Measurements from ENCODE around the gene HDGF.

The HDGF gene

DNA sequence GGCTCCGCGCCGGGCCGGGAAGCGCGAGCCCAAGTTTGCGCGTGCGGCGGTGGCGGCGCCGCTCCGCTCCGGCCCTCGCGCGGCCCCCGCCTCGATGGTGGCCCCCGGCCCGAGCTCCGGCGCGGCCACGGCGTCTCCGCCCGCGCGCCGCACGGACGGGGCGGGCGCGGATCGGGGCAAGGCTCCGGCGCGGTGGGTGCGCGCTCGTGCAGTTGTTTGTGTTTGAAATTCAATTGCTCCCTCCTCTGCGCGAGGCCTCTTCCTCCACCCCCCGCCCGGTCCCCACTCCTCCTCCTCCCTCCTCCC lies at the start of gene HDGF:
Gene HDGF (minus strand): TSS at position 225 of the 306 bp plus-strand sequence. CDS start 246 bp downstream, outside the sequence.
- Histone ChIP-seq H3K9me3 (ENCODE audit: control insufficient read depth, low read length) (no peaks in the 10 kb centered on the region), H3K36me3 (ENCODE audit: control insufficient read depth, insufficient read depth, low read length, severe bottlenecking) (no peaks in the 10 kb centered on the region), H3K9ac (ENCODE audit: low read length) (peak within 1 kb of the TSS; percentile 97), H3K27me3 (replicated peaks; ENCODE audit: control insufficient read depth, insufficient read depth, low read length) (no peaks in the 10 kb centered on the region), H3K4me3 (ENCODE audit: low read length) (peak within 1 kb of the TSS; percentile 94), H3K4me1 (ENCODE audit: control insufficient read depth, insufficient read depth, low read length) (peaks cover 48% of the 10 kb centered on the region)
- no peak for DNase-seq (ENCODE audit: low read depth)

GRCh38 chr1:156797212-156797871 lies 45.9 kb upstream of the HDGF start:
- DNase-seq (ENCODE audit: low read depth), result peak; percentile 84
- H3K9me3 ChIP-seq (ENCODE audit: control insufficient read depth, low read length), result no peaks in the 10 kb centered on the region
- no peaks in the 10 kb centered on the region for H3K27me3 ChIP-seq (replicated peaks; ENCODE audit: control insufficient read depth, insufficient read depth, low read length)
- H3K36me3 ChIP-seq (ENCODE audit: control insufficient read depth, insufficient read depth, low read length, severe bottlenecking), result peaks cover 83% of the 10 kb centered on the region
- H3K4me3 ChIP-seq (ENCODE audit: low read length), result no peak overlapping the region
- H3K9ac ChIP-seq (ENCODE audit: low read length), result no peak overlapping the region
- H3K4me1 ChIP-seq (ENCODE audit: control insufficient read depth, insufficient read depth, low read length), result peaks cover 27% of the 10 kb centered on the region

GRCh38 chr1:156796340-156797097 lies 45.0 kb upstream of the HDGF start:
- no peaks in the 10 kb centered on the region for H3K27me3 ChIP-seq (replicated peaks; ENCODE audit: control insufficient read depth, insufficient read depth, low read length)
- no peak for DNase-seq (ENCODE audit: low read depth)
- H3K4me3 ChIP-seq (ENCODE audit: low read length), result no peak overlapping the region
- H3K4me1 ChIP-seq (ENCODE audit: control insufficient read depth, insufficient read depth, low read length), result peaks cover 19% of the 10 kb centered on the region
- H3K9ac ChIP-seq (ENCODE audit: low read length), result no peak overlapping the region
- H3K36me3 ChIP-seq (ENCODE audit: control insufficient read depth, insufficient read depth, low read length, severe bottlenecking), result peaks cover 92% of the 10 kb centered on the region
- H3K9me3 ChIP-seq (ENCODE audit: control insufficient read depth, low read length), result no peaks in the 10 kb centered on the region

DNA sequence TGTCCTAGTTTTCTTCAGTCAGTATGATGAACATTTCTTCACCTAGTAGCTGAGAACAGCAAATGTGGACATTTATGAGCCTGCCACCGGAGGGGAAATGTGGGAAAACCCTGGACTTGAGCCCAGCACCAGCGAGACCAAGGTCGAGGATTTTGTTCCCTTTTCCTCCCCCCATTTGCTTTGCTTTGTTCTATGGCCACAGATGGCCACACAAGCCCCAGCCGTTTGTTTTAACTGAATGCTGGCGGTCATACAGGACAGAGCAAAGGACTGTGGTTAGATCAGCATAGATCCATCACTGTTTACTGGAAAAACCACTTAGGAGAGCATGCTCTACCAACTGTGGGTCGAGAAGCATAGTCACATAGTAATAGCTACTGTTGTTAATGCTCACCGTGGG lies 44.3 kb upstream of the HDGF start:
- H3K9me3 ChIP-seq (ENCODE audit: control insufficient read depth, low read length), result no peaks in the 10 kb centered on the region
- H3K9ac ChIP-seq (ENCODE audit: low read length), result no peak overlapping the region
- no peak overlapping the region for H3K4me3 ChIP-seq (ENCODE audit: low read length)
- peaks cover 96% of the 10 kb centered on the region for H3K36me3 ChIP-seq (ENCODE audit: control insufficient read depth, insufficient read depth, low read length, severe bottlenecking)
- no peaks in the 10 kb centered on the region for H3K27me3 ChIP-seq (replicated peaks; ENCODE audit: control insufficient read depth, insufficient read depth, low read length)
- H3K4me1 ChIP-seq (ENCODE audit: control insufficient read depth, insufficient read depth, low read length), result peaks cover 11% of the 10 kb centered on the region
- no peak for DNase-seq (ENCODE audit: low read depth)

DNA sequence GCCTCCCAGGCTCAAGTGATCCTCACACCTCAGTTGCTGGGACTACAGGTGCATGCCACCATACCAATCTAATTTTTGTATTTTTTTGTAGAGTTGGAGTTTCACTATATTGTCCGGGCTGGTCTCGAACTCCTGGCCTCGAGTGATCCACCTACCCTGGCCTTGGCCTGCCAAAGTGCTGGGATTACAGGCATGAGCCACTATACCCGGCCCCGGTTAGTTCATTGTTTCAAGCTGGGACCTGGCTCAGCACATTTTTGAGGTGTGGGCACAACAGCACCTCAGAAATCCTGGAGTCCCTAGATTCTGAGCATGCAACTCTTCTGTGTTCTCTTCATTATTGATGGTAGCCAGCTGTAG lies 43.9 kb upstream of the HDGF start:
- H3K36me3 ChIP-seq (ENCODE audit: control insufficient read depth, insufficient read depth, low read length, severe bottlenecking), result peaks cover 95% of the 10 kb centered on the region
- H3K4me1 ChIP-seq (ENCODE audit: control insufficient read depth, insufficient read depth, low read length), result peaks cover 9% of the 10 kb centered on the region
- H3K9ac ChIP-seq (ENCODE audit: low read length), result no peak overlapping the region
- H3K9me3 ChIP-seq (ENCODE audit: control insufficient read depth, low read length), result no peaks in the 10 kb centered on the region
- no peak for DNase-seq (ENCODE audit: low read depth)
- H3K4me3 ChIP-seq (ENCODE audit: low read length), result no peak overlapping the region
- no peaks in the 10 kb centered on the region for H3K27me3 ChIP-seq (replicated peaks; ENCODE audit: control insufficient read depth, insufficient read depth, low read length)

DNA sequence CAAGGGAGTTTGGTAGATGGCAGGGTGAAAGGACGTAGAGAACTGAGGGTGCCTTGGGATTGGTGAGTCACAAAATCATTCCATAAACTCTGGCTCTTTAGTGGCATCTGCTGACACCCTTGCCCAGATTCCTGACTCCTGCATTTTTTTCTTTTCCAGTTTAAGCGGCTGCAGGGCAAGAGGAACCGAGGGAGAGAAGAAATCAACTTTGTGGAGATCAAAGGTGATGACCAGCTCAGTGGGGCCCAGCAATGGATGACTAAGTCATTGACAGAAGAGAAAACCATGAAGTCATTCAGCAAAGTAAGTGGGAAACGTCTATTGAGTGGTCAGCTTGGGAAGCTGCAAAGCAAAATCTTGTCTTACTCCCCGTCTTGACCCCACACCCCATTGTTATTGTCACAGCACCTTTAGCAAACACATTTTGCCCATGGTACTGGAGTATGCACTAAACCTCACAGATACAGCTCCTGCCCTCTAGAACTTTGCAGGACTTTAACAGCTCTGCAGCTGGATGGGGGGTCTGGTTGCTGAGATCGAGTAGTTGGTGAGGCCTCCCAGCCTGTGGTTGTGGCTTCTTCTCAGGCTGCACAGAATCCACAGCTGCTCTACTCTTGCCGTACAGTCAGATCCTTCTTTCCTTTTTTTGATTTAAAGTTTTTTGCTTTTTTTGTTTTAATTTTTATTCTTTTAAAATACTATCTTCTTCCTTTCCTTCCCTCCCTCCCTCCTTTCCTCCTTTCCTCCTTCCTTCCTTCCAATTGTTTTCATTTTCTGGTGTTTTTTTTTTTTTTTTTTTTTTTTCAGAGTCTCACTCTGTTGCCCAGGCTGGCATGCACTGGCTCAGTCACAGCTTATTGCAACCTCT lies 43.3 kb upstream of the HDGF start:
- H3K4me1 ChIP-seq (ENCODE audit: control insufficient read depth, insufficient read depth, low read length), result peaks cover 9% of the 10 kb centered on the region
- H3K9me3 ChIP-seq (ENCODE audit: control insufficient read depth, low read length), result no peaks in the 10 kb centered on the region
- no peaks in the 10 kb centered on the region for H3K27me3 ChIP-seq (replicated peaks; ENCODE audit: control insufficient read depth, insufficient read depth, low read length)
- no peak overlapping the region for H3K9ac ChIP-seq (ENCODE audit: low read length)
- H3K4me3 ChIP-seq (ENCODE audit: low read length), result no peak overlapping the region
- DNase-seq (ENCODE audit: low read depth), result no peak
- H3K36me3 ChIP-seq (ENCODE audit: control insufficient read depth, insufficient read depth, low read length, severe bottlenecking), result peaks cover 91% of the 10 kb centered on the region

- DNase-seq (ENCODE audit: low read depth), result no peak
- H3K27me3 ChIP-seq (replicated peaks; ENCODE audit: control insufficient read depth, insufficient read depth, low read length), result no peaks in the 10 kb centered on the region
- no peak overlapping the region for H3K4me3 ChIP-seq (ENCODE audit: low read length)
- H3K36me3 ChIP-seq (ENCODE audit: control insufficient read depth, insufficient read depth, low read length, severe bottlenecking), result peaks cover 78% of the 10 kb centered on the region
- H3K4me1 ChIP-seq (ENCODE audit: control insufficient read depth, insufficient read depth, low read length), result peaks cover 6% of the 10 kb centered on the region
- H3K9ac ChIP-seq (ENCODE audit: low read length), result no peak overlapping the region
- H3K9me3 ChIP-seq (ENCODE audit: control insufficient read depth, low read length), result no peaks in the 10 kb centered on the region
These were observed 38.3 kb upstream of the HDGF start for GRCh38 chr1:156789621-156790318.

- H3K36me3 ChIP-seq (ENCODE audit: control insufficient read depth, insufficient read depth, low read length, severe bottlenecking), result peaks cover 77% of the 10 kb centered on the region
These were observed 36.7 kb upstream of the HDGF start for GRCh38 chr1:156788136-156788535.

DNA sequence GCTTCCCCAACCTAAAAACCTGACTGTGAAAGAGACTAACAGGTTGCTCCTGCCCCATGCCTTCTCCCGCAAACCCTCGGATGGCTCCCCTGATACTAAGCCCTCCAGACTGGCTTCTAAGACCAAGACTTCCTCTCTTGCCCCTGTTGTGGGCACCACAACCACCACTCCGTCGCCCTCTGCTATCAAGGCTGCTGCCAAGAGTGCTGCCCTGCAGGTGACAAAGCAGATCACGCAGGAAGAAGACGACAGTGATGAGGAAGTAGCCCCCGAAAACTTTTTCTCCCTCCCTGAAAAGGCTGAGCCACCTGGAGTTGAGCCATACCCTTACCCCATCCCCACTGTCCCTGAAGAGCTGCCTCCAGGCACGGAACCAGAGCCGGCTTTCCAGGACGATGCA lies 35.2 kb upstream of the HDGF start:
- peaks cover 71% of the 10 kb centered on the region for H3K36me3 ChIP-seq (ENCODE audit: control insufficient read depth, insufficient read depth, low read length, severe bottlenecking)
- no peak overlapping the region for H3K4me3 ChIP-seq (ENCODE audit: low read length)
- H3K9ac ChIP-seq (ENCODE audit: low read length), result no peak overlapping the region
- H3K9me3 ChIP-seq (ENCODE audit: control insufficient read depth, low read length), result no peaks in the 10 kb centered on the region
- H3K4me1 ChIP-seq (ENCODE audit: control insufficient read depth, insufficient read depth, low read length), result peaks cover 10% of the 10 kb centered on the region
- no peaks in the 10 kb centered on the region for H3K27me3 ChIP-seq (replicated peaks; ENCODE audit: control insufficient read depth, insufficient read depth, low read length)
- no peak for DNase-seq (ENCODE audit: low read depth)

More at GRCh38 chr1:156788136-156788535, 36.7 kb upstream of the HDGF start:
- Histone ChIP-seq H3K27me3 (replicated peaks; ENCODE audit: control insufficient read depth, insufficient read depth, low read length) (no peaks in the 10 kb centered on the region), H3K4me1 (ENCODE audit: control insufficient read depth, insufficient read depth, low read length) (no peaks in the 10 kb centered on the region), H3K9ac (ENCODE audit: low read length) (no peak overlapping the region), H3K4me3 (ENCODE audit: low read length) (no peak overlapping the region), H3K9me3 (ENCODE audit: control insufficient read depth, low read length) (no peaks in the 10 kb centered on the region)
- no peak for DNase-seq (ENCODE audit: low read depth)

DNA sequence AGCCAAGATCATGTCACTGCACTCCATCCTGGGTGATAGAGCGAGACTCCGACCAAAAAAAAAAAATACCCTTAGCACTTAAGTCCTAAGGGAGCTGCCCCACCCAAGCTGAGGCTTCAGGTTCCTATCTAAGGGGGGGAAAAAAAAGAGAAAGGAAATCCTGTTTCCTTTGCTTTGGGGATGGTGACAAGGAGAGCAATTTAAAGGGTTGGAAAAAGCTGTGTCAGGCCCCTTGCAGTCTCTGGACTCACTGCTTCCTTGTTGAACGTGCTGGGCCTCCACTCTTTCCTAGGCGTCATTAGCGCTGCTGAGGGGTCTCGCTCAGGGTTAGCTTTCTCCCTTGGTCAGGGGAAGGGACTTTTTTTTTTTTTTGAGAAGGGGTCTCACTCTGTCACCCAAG lies 34.0 kb upstream of the HDGF start:
- H3K27me3 ChIP-seq (replicated peaks; ENCODE audit: control insufficient read depth, insufficient read depth, low read length), result no peaks in the 10 kb centered on the region
- no peak overlapping the region for H3K4me3 ChIP-seq (ENCODE audit: low read length)
- H3K4me1 ChIP-seq (ENCODE audit: control insufficient read depth, insufficient read depth, low read length), result peaks cover 19% of the 10 kb centered on the region
- H3K9me3 ChIP-seq (ENCODE audit: control insufficient read depth, low read length), result no peaks in the 10 kb centered on the region
- H3K9ac ChIP-seq (ENCODE audit: low read length), result no peak overlapping the region
- DNase-seq (ENCODE audit: low read depth), result no peak
- peaks cover 60% of the 10 kb centered on the region for H3K36me3 ChIP-seq (ENCODE audit: control insufficient read depth, insufficient read depth, low read length, severe bottlenecking)
